GM19452 (cell line): ENCODE measurements around the gene ZFPM1.

Source experiments
- ATAC-seq: cut with Tn5 transposase; IDR thresholded peaks from one replicate; pipeline ENCODE4 v1.9.1; 2021; ENCODE audit not compliant: unreplicated experiment

ZFPM1 gene

GRCh38 chr16:88536510-88536909, 83.4 kb downstream of the ZFPM1 start:
- no peak for ATAC-seq

GRCh38 chr16:88536971-88537751, 84.1 kb downstream of the ZFPM1 start:
- no peak for ATAC-seq

GRCh38 chr16:88537859-88538258, 84.8 kb downstream of the ZFPM1 start:
- ATAC-seq: no peak

- no peak for ATAC-seq
Measured at GRCh38 chr16:88538366-88539060, 85.4 kb downstream of the ZFPM1 start.

GRCh38 chr16:88539261-88539651, 86.2 kb downstream of the ZFPM1 start:
- ATAC-seq: no peak

GRCh38 chr16:88539652-88540345, 86.7 kb downstream of the ZFPM1 start:
- ATAC-seq: no peak

GRCh38 chr16:88540346-88540977, 87.4 kb downstream of the ZFPM1 start:
- no peak for ATAC-seq

- no peak for ATAC-seq
Measured at GRCh38 chr16:88541831-88542616, 88.9 kb downstream of the ZFPM1 start.

- no peak for ATAC-seq
Measured at GRCh38 chr16:88543230-88543813, 90.2 kb downstream of the ZFPM1 start.

- no peak for ATAC-seq
Measured at GRCh38 chr16:88545781-88546180, 92.7 kb downstream of the ZFPM1 start.

- no peak for ATAC-seq
Measured at GRCh38 chr16:88548131-88548874, 95.2 kb downstream of the ZFPM1 start.

- no peak for ATAC-seq
Measured at GRCh38 chr16:88548985-88549384, 95.9 kb downstream of the ZFPM1 start.

- no peak for ATAC-seq
Measured at GRCh38 chr16:88549671-88550245, 96.7 kb downstream of the ZFPM1 start.

GRCh38 chr16:88550246-88550661, 97.2 kb downstream of the ZFPM1 start:
- no peak for ATAC-seq

GRCh38 chr16:88552166-88552565, 99.1 kb downstream of the ZFPM1 start:
- ATAC-seq: no peak

- ATAC-seq: no peak
Measured at GRCh38 chr16:88552815-88553214, 99.7 kb downstream of the ZFPM1 start.

- ATAC-seq: no peak
Measured at GRCh38 chr16:88553739-88554138, 100.7 kb downstream of the ZFPM1 start.

- ATAC-seq: no peak
Measured at GRCh38 chr16:88554711-88555264, 101.7 kb downstream of the ZFPM1 start.
